Keratinocyte (primary cell): ENCODE measurements around the gene ABCA12. TPM values are rescaled to one million over a fixed set of nuclear protein-coding genes. Genes with fewer than 3 reads are reported as not detected.

Experiments
- DNase-seq: peaks from one replicate; pipeline ENCODE4 v3.0.0-alpha.2; 2011; ENCODE audit warnings: low read depth, missing footprints, low spot score
- FAIRE-seq: peaks from 2 replicates; lab custom pipeline; 2011; peaks lifted over from hg19 to GRCh38; lab: Jason Lieb, UNC
- H2AFZ ChIP-seq: 2 replicates; pipeline ENCODE4 v1.6.0; 2012; ENCODE audit warnings: low read length, control low read depth, inconsistent platforms; ENCODE audit not compliant: control insufficient read depth
- H3K27ac ChIP-seq: 2 replicates; pipeline ENCODE4 v1.5.1; 2011; ENCODE audit warnings: low read length; ENCODE audit not compliant: control insufficient read depth, insufficient read depth
- H3K27me3 ChIP-seq: 3 replicates; pipeline ENCODE4 v1.6.0; 2011; ENCODE audit warnings: low read length; ENCODE audit not compliant: control insufficient read depth, insufficient read depth; ENCODE audit errors: extremely low read depth
- H3K36me3 ChIP-seq, 2 experiments: 2 replicates in 1 of 2; 3 replicates in 1 of 2; pipeline ENCODE4 v1.5.1; 2011; ENCODE audit warnings: low read length in 2 of 2, mild to moderate bottlenecking in 1 of 2; ENCODE audit not compliant: control insufficient read depth in 2 of 2, insufficient read depth in 2 of 2; ENCODE audit errors: extremely low read depth in 1 of 2
- H3K4me1 ChIP-seq: 3 replicates; pipeline ENCODE4 v1.5.1; 2011; ENCODE audit warnings: low read length; ENCODE audit not compliant: control insufficient read depth, insufficient read depth; ENCODE audit errors: extremely low read depth
- H3K4me2 ChIP-seq: 3 replicates; pipeline ENCODE4 v1.6.0; 2011; ENCODE audit warnings: low read depth, low read length; ENCODE audit not compliant: control insufficient read depth, insufficient read depth; ENCODE audit errors: extremely low read depth
- H3K4me3 ChIP-seq, 3 experiments: fragments of 200-600 bp in 1 of 3; sonication (generic) in 1 of 3; 2 replicates in 2 of 3; 3 replicates in 1 of 3; pipeline ENCODE4 v1.5.1; 2011 to 2016; ENCODE audit warnings: low read length in 3 of 3, mild to moderate bottlenecking in 3 of 3, control low read depth in 2 of 3, inconsistent platforms in 1 of 3, low read depth in 1 of 3, mixed read lengths in 1 of 3, mixed run types in 1 of 3, moderate library complexity in 1 of 3; ENCODE audit not compliant: control insufficient read depth in 2 of 3, insufficient read depth in 2 of 3; ENCODE audit errors: extremely low read depth in 1 of 3
- H3K79me2 ChIP-seq: 2 replicates; pipeline ENCODE4 v1.6.0; 2012; ENCODE audit warnings: low read length; ENCODE audit not compliant: control insufficient read depth, insufficient read depth
- H3K9ac ChIP-seq: 3 replicates; pipeline ENCODE4 v1.6.0; 2011; ENCODE audit warnings: low read length; ENCODE audit not compliant: control insufficient read depth, insufficient read depth; ENCODE audit errors: extremely low read depth
- H3K9me1 ChIP-seq: 3 replicates; pipeline ENCODE4 v1.6.0; 2011; ENCODE audit warnings: low read length; ENCODE audit not compliant: control insufficient read depth, insufficient read depth; ENCODE audit errors: extremely low read depth
- H3K9me3 ChIP-seq: 2 replicates; pipeline ENCODE4 v1.5.1; 2012; ENCODE audit warnings: low read depth, low read length; ENCODE audit not compliant: control insufficient read depth
- H4K20me1 ChIP-seq: 3 replicates; pipeline ENCODE4 v1.6.0; 2011; ENCODE audit warnings: low read length; ENCODE audit not compliant: control insufficient read depth, insufficient read depth; ENCODE audit errors: extremely low read depth
- CTCF ChIP-seq, 3 experiments: IDR thresholded peaks in 1 of 3; conservative IDR thresholded peaks in 1 of 3; optimal IDR thresholded peaks in 1 of 3; 2 replicates in 2 of 3; 3 replicates in 1 of 3; pipeline versions ENCODE3 to v1.5.1; 2011; ENCODE audit warnings: low read length in 3 of 3, mild to moderate bottlenecking in 3 of 3, moderate library complexity in 2 of 3, control low read depth in 1 of 3, inconsistent platforms in 1 of 3; ENCODE audit not compliant: insufficient read depth in 2 of 3; ENCODE audit errors: extremely low read depth in 1 of 3
- EZH2 ChIP-seq: IDR thresholded peaks from one replicate; pipeline ENCODE4 v1.6.1; 2012; ENCODE audit warnings: inconsistent platforms, mild to moderate bottlenecking, low read length, moderate library complexity
- dilution Hi-C: fragments of 300-500 bp; cut with MboI; formaldehyde crosslinking; loops from one replicate; pipeline ENCODE4 v1.7.0; 2020; ENCODE audit warnings: low sequenced_read_pairs; ENCODE audit not compliant: extremely low pct_ligation_motif_present
- polyA plus RNA-seq, 5 experiments: library from polyadenylated mRNA; depleted of rRNA in 3 of 5; stranded (reverse) in 3 of 5; stranded (forward) in 1 of 5; unstranded in 1 of 5; fragments of >200 nt; gene quantifications; 1 replicate in 1 of 5; 2 replicates in 3 of 5; 3 replicates in 1 of 5; pipeline versions ENCODE4 v1.2.1 to v1.2.3, GENCODE V29; 2011 to 2012; ENCODE audit warnings: missing spikeins in 2 of 5, low read depth in 1 of 5, low replicate concordance in 1 of 5

Gene ABCA12
- polyA plus RNA-seq, 1 donor (not counting 4 experiments of a cell fraction or from before 2014, with no cell fraction given), result 10.9 TPM

GRCh38 chr2:214895469-214895868, 243.0 kb downstream of the ABCA12 start:
- H3K27ac ChIP-seq, result no peak overlapping the region
- H3K4me3 ChIP-seq, result no peak overlapping the region
- no peaks in the 10 kb centered on the region for H3K9me3 ChIP-seq
- no peaks in the 10 kb centered on the region for H3K36me3 ChIP-seq
- FAIRE-seq (no peak), DNase-seq (no peak)
- dilution Hi-C loops, result no loop called here
- TF ChIP-seq CTCF (optimal IDR thresholded peaks at IDR 0.05 in 1 of 3, IDR thresholded peaks at IDR 0.05 in 1 of 3, conservative IDR thresholded peaks at IDR 0.05 in 1 of 3; ENCODE audit: extremely low read depth in 1 of 3, insufficient read depth in 2 of 3, low read length in 3 of 3), result no peak
- no peak for TF ChIP-seq EZH2
- H2AFZ ChIP-seq, result no peak overlapping the region
- H3K9ac ChIP-seq, result no peak overlapping the region
- H3K27me3 ChIP-seq, result no peaks in the 10 kb centered on the region
- no peak overlapping the region for H3K4me2 ChIP-seq
- no peaks in the 10 kb centered on the region for H3K9me1 ChIP-seq
- H4K20me1 ChIP-seq, result no peaks in the 10 kb centered on the region
- H3K4me1 ChIP-seq, result peaks cover 18% of the 10 kb centered on the region
- H3K79me2 ChIP-seq, result no peaks in the 10 kb centered on the region

- H3K4me1 ChIP-seq, result peaks cover 5% of the 10 kb centered on the region
- H3K4me2 ChIP-seq, result peak overlapping the region; percentile 56
- H3K27me3 ChIP-seq, result no peaks in the 10 kb centered on the region
- no peak overlapping the region for H3K9ac ChIP-seq
- H3K27ac ChIP-seq, result no peak overlapping the region
- no peak for FAIRE-seq
- no peaks in the 10 kb centered on the region for H4K20me1 ChIP-seq
- H2AFZ ChIP-seq, result no peak overlapping the region
- H3K9me1 ChIP-seq, result no peaks in the 10 kb centered on the region
- no peak overlapping the region for H3K4me3 ChIP-seq
- H3K9me3 ChIP-seq, result no peaks in the 10 kb centered on the region
- H3K36me3 ChIP-seq, result no peaks in the 10 kb centered on the region
- no peak for DNase-seq
- TF ChIP-seq EZH2 (no peak), CTCF (optimal IDR thresholded peaks at IDR 0.05 in 1 of 3, IDR thresholded peaks at IDR 0.05 in 1 of 3, conservative IDR thresholded peaks at IDR 0.05 in 1 of 3; ENCODE audit: extremely low read depth in 1 of 3, insufficient read depth in 2 of 3, low read length in 3 of 3) (no peak)
- H3K79me2 ChIP-seq, result no peaks in the 10 kb centered on the region
- dilution Hi-C loops, result no loop called here
Measured at GRCh38 chr2:214889301-214889700, 249.1 kb downstream of the ABCA12 start.
